GM12892 (cell line): ENCODE data around the gene BLOC1S5.
"Not testable (repeated sequence)": the region's sequence is repeated elsewhere in the genome, so short reads cannot be mapped to it uniquely, and the experiment has no call there.

Experiments
- DNase-seq: peaks from one replicate; pipeline ENCODE4 v3.0.0; 2011; ENCODE audit not compliant: insufficient read length
- FAIRE-seq: peaks from 2 replicates; lab custom pipeline; 2011; peaks lifted over from hg19 to GRCh38; lab: Jason Lieb, UNC
- POLR2A ChIP-seq: IDR thresholded peaks from 2 replicates; pipeline ENCODE4 v1.6.1; 2011; ENCODE audit warnings: low read depth, low read length, control low read depth
- POLR2AphosphoS5 ChIP-seq: IDR thresholded peaks from 2 replicates; pipeline ENCODE4 v1.6.1; 2011; ENCODE audit warnings: low read depth, low read length, control low read depth
- TAF1 ChIP-seq: IDR thresholded peaks from 2 replicates; pipeline ENCODE4 v1.6.1; 2011; ENCODE audit warnings: low read depth, mild to moderate bottlenecking, control low read depth, low read length, borderline replicate concordance

The BLOC1S5 gene

DNA sequence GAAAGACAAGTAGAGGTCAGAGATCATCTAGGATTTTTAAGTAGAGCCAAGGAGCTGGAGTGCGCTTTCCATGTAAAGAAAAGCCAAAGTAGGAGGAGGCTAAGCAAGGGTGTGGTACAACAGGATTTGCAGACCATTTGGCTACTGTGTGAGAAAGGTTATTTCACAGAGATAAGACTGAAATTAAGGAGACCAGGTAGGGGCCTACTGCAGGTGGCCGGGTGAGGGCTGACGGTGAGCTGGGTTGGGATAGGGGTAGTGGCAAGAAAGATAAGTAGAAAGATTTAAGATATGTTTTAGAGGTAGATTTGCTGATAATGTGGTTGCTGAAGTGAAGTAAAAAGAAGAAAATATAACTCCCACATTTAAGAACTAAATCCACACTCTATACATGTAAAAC is 3.8 kb downstream of the BLOC1S5 start:
- TF ChIP-seq TAF1, result no peak
- no peak for TF ChIP-seq POLR2AphosphoS5
- TF ChIP-seq POLR2A, result no peak
- DNase-seq, result no peak
- FAIRE-seq, result no peak

DNA sequence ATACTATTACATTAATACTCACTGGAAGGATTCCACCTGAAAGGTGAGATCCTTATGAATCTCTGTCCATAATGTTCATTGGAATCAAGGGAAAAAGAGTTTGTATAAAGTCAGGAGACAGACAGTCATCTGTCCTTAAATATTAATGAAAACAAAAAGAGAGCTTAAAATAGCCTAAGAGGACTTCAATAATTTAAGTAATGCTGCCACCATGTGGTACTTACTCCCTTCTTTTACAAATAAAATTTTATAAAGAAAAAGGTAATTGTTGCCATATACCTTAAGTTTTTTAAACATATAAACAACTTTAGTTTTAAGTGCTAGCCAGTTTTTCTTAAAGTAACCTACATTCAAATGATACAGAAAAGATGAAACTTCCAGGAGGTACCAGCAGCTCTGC is 5.1 kb downstream of the BLOC1S5 start:
- TF ChIP-seq POLR2A (no peak), TAF1 (no peak)
- FAIRE-seq (no peak), DNase-seq (no peak)

DNA sequence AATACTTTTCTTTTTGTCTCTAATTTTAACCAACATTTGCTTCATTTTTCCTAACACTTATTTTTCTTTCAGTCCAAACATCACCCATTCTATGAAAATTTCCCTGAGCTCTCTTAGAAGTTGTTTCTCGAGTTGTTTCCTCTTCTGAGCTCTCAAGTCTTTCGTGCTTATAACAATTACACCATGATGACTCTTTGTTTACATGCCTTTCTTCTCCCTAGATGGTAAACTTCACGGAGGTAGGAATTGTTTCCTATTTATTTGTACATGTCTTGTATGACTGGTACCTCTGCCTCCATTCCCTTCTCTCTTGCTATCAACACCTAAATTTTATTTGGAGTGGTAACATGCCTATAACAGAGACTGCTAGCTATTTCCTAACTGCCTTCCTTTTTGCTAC is 6.4 kb downstream of the BLOC1S5 start:
- no peak for FAIRE-seq
- TF ChIP-seq POLR2AphosphoS5 (no peak), TAF1 (no peak), POLR2A (no peak)
- no peak for DNase-seq

DNA sequence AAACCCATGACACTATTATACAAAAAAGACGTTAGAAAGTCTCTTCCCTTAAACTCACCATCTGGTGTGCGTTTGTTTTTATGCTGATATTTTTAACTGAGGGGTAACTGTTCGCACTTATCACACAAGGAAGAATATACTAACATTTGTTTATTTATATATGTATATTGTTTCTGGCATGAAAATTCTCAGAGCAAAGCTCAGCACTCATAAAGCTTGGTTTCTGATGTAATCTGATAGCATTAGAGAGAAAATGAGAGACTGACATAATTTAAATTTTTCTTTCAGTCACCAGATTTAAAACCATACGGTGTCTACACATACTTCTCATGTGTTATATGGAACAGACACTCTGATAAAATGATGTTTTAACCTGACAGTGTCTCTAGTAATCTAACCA is 6.9 kb downstream of the BLOC1S5 start:
- TF ChIP-seq POLR2AphosphoS5 (no peak), TAF1 (no peak), POLR2A (no peak)
- FAIRE-seq, result no peak

DNA sequence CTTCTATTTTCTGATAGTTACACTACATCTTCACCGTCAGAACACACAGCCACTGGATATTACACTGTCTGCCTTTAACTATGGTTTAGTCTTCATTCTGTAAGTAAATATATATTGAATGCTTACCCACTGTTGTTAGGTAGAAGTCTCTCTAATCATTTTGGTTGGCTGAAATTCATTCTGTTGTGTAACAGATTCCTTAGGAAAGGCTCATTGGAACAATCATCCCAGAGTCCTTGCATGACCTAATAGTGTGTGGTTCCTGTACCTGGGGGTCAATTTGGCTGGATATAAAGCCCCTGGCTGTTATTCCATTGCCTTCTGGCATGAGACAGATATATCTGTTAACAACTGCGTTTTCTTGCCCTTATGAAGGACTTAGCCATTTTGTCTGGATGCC is 9.9 kb downstream of the BLOC1S5 start:
- FAIRE-seq, result no peak
- TF ChIP-seq POLR2AphosphoS5, result no peak
- TF ChIP-seq POLR2A, result no peak
- TF ChIP-seq TAF1, result no peak

More for the DNA sequence above, 6.9 kb downstream of the BLOC1S5 start:
- DNase-seq, result no peak

DNA sequence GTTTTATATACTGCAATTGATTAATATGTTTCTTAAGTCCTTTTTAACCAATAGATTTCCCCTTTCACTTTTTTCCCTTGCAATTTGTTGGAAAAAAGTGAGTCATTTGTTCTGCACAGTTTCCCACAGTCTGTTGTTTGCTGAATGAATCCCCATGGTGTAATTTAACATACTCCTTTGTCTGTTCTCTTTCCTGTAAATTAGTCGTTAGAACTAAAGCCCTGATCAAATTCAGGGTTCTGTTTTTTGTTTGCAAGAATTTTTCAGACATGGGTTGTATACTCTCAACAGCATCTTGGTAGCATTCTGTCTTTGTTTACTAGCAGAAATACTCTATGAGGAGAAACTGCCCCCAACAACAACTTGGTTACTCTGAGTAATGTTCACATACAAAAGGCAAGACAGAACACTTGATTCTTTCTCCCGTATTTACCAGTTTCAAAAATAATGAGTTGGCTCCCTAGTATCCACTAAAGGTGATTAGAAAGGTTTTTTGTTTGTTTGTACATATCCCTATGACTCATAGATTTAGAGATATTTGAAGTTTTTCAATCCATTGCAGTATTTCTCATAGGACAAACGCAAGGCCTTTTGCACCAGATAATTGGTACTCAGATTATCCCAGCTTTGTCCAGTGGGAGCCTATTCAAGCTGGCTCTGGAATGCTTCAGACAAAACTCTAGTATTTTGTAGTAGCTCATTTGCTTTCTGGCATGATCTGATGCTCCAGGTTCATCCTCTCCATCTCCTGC is 16.5 kb downstream of the BLOC1S5 start:
- TF ChIP-seq POLR2AphosphoS5, result no peak
- no peak for TF ChIP-seq POLR2A
- TF ChIP-seq TAF1, result no peak
- DNase-seq (no peak), FAIRE-seq (no peak)

More for the DNA sequence above, 9.9 kb downstream of the BLOC1S5 start:
- DNase-seq, result no peak

DNA sequence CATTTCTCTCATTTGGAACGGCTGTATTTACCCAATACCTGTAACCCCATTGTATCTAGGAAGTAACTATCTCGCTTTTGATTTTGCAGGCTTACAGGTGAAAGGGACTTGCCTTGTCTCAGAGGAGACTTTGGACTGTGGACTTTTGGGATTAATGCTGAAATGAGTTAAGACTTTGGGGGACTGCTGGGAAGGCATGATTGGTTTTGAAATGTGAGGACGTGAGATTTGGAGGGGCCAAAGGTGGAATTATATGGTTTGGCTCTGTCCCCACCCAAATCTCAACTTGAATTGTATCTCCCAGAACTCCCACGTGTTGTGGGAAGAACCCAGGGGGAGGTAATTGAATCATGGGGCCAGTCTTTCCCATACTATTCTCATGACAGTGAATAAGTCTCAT is 18.4 kb downstream of the BLOC1S5 start:
- not testable (repeated sequence) for DNase-seq, FAIRE-seq

DNA sequence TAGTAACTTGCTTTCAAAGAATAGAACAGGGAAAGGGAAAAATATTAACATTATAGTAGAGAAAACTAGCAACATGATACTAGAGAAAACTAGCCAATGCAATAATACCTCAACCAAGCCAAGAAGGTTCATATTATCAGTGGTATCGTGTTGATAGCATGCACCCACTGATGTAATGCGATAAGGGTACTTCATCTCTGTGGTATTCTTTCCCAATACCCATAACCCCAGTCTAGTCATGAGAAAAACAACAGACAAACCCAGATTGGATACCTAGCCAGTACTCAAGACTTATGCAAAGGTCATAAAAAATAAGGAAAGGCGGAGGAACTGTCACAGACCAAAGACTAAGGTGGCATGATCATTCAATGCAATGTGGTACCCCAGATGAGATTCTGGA is 21.0 kb downstream of the BLOC1S5 start:
- no peak for FAIRE-seq
- TF ChIP-seq POLR2AphosphoS5 (no peak), TAF1 (no peak), POLR2A (no peak)
- DNase-seq, result no peak

DNA sequence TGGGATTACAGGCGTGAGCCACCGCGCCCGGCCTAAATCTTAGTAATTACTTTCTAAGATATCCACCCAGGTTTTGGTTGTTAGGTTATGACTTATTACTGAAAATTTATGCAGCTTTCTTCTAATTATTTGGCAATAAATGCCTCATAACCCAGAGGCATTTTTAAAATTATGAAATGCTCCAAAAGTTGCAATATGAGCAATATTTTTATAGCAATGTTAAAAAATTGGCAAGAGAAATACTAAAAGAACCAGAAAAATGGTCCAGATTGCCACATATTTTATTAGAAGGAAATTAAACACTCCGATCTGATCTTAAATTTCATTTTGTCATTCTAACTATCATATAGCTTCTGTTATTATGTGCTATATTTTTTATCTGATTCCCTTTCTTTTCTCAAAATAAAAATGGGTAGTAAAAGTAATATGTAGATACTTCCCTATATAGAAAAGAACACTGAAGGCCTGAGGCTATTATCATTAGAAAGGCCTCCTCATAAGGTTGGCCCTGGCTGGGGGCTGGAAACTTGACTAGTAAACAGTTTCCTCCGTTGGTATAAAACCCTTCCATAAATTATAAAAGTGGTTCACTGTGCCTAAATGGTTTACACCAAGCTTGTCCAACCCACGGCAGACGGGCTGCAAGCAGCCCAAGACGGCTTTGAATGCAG is 22.1 kb downstream of the BLOC1S5 start:
- DNase-seq (no peak), FAIRE-seq (no peak)
- TF ChIP-seq POLR2AphosphoS5 (no peak), POLR2A (no peak), TAF1 (no peak)

DNA sequence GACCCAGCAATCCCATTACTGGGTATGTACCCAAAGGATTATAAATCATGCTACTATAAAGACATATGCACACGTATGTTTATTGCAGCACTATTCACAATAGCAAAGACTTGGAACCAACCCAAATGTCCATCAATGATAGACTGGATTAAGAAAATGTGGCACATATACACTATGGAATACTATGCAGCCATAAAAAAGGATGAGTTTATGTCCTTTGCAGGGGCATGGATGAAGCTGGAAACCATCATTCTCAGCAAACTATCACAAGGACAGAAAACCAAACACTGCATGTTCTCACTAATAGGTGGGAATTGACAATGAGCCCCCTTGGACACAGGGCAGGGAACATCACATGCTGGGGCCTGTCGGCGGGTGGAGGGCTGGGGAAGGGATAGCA is 30.1 kb downstream of the BLOC1S5 start:
- not testable (repeated sequence) for DNase-seq, FAIRE-seq

DNA sequence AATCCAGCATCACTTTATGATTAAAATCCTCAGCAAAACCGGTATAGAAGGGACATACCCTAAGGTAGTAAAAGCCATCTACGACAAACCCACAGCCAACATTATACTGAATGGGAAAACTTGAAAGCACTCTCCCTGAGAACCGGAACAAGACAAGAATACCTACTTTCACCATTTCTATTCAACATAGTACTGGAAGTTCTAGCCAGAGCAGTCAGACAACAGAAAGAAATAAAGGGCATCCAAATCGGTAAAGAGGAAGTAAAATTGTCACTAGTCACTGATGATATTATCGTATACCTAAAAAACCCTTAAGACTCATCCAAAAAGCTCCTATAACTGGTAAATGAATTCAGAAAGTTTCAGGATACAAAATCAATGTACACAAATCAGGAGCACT is 33.3 kb downstream of the BLOC1S5 start:
- DNase-seq (no peak), FAIRE-seq (no peak)
- TF ChIP-seq TAF1 (no peak), POLR2AphosphoS5 (no peak), POLR2A (no peak)

DNA sequence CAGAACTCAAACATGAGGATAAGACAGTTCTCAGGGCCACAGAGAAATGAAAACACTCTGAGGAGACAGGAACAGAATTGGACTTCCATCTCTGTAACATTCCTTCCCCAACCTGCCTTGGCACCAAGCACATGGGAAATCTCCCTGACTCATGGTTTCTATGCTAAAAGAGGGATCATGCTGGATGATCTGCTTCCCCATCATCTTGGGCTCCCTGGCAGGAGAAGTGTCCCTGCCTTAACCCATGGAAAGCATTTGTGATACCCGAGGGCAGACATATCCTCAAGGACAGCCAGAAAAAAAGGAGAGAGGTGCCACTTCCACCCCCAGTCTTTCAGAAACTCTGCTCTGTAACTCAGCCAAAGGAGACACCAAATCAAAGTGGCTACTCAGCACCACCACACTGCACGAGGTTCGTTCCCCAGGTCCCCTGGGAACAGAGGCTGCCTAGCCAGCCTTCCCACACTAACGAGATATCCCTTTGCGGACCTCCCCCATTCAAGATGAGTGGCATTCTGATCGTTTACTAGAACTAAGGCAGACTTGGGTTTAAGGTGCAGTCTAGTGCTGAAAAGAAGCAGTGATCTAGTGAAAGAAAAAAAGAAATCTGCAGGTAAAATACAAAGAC is 34.8 kb downstream of the BLOC1S5 start:
- DNase-seq (no peak), FAIRE-seq (no peak)
- TF ChIP-seq POLR2A, result no peak
